Stimulated activated CD8-positive, alpha-beta memory T cell treated with anti-CD3 and anti-CD28 coated beads, Interleukin-12 subunit alpha, Interleukin-12 subunit beta, amount 100 ng/mL, for 24 hours (primary cell): ENCODE measurements around the gene FAM20C.

Source experiments
- DNase-seq: peaks from one replicate; pipeline ENCODE4 v3.0.0-alpha.2; 2020; ENCODE audit errors: extremely low read depth

The FAM20C gene

DNA sequence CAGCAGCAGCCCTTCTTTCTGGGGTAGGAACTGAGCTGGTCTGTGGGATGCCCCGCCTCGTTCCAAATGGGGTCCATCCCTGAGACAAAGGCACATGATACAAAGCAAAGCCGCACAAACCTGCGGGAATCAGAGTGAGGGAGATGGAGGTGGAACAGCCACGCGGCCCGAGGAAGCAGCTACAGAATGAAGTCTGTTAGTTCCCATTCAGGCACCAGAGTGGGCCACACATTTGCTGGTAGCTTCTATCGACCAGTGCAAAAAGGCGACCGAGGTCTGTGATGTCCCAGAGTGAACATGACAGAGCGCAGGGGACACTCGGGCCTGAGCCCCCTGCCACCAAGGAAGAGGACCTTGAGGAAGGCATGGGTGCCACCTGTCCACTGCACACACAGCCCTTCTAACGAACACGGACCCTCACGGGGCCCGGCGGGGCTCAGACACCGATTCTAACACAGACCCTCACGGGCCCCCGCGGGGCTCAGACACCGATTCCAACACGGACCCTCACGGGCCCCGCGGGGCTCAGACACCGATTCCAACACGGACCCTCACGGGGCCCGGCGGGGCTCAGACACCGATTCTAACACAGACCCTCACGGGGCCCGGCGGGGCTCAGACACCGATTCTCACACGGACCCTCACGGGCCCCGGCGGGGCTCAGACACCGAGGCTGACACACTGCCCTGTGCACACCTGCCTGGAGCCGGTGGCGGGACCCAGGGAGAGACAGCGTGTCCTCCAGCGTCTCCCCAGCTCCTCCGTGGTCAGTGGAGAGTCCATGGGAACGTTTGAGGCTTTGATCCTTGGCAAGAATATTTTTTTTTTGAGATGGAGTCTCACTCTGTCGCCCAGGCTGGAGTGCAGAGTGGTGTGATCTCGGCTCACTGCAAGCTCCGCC is 32.8 kb upstream of the FAM20C start:
- DNase-seq = no peak

DNA sequence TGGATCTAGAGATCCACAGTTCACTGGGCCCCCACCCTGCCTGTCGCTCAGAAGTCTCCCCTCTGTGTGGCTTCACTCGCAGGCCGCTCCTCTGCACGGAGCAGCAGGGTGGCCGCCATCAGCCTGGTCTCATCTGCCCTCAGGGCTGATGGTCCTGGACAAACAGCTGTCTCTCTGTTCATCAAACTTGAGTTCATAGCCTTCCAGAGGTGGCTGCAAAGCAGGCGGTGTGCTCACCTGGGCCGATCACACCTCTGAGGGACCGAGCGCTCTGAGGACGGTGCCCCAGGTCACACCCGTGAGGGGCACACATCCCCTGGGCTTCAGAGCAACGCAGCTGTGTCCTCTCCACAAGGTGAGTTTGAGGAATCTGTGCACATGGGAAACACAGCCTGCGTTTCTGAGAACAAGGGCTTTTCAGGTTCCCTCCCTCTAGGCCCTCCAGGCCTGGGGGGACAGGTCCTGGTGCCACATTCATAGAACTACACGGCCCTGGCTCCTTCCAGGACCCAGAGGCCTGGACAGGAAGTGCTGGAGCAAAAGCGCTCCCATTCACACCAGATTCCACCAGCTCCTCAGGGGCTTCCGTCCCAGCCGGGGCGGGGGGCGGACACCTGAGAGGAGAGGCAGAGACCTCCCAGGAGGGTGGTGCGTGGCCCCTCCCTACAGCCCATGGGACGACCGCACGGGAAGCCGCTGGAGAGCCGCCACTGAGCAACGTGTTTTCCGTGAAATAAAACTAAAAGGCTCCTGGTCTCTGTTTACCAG is 31.2 kb upstream of the FAM20C start:
- DNase-seq = no peak

DNA sequence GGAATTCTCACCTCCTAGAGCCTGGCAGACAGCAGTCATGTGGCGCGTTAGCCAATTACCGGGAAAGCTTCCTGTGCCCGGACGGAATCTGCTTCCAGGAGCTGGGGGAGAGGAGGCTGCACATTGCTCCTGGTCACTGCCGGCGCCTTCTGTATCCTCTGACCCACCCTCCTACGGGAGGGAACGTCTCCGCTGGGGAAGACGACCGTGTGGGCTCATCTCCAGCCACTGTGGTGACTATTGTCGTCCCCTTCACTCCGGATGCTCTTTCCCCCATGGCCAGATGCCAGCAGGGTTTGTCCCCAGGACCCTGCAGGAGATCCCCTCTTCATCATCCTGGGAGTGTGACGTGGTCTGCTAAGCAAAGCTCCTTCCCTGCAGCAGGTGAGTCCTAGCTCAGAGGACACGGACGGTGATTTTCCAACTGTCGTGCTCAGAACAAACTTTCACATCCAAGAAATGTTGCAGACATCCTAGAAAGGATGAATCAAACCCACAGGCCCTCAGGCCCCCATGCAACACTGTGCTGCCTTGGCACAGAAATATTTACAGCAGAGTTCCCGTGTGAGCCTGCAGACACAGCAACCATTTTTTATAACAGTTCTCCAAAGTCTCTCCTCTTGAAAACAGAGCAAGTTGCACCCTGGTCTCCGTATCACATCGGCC is 29.6 kb upstream of the FAM20C start:
- no peak for DNase-seq

DNA sequence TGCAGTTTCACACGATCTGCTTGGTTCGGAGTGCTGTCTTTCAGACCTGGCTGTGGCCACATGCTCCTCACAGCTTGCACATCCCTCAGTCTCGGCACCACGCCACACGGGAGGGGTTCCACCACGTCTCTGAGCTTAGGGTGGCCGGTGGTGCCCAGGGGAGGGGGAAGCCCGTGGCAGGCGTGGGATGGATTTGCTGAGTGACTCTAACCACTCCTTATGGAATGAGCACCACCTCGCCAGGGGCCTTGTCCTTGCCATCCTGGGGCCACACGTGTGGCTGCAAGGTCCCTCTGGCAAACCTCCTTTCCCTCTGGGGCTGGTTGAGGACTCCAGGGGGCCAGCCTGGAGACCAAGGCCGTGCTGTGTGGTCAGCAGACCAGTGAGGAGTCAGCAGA is 29.1 kb upstream of the FAM20C start:
- DNase-seq = no peak

DNA sequence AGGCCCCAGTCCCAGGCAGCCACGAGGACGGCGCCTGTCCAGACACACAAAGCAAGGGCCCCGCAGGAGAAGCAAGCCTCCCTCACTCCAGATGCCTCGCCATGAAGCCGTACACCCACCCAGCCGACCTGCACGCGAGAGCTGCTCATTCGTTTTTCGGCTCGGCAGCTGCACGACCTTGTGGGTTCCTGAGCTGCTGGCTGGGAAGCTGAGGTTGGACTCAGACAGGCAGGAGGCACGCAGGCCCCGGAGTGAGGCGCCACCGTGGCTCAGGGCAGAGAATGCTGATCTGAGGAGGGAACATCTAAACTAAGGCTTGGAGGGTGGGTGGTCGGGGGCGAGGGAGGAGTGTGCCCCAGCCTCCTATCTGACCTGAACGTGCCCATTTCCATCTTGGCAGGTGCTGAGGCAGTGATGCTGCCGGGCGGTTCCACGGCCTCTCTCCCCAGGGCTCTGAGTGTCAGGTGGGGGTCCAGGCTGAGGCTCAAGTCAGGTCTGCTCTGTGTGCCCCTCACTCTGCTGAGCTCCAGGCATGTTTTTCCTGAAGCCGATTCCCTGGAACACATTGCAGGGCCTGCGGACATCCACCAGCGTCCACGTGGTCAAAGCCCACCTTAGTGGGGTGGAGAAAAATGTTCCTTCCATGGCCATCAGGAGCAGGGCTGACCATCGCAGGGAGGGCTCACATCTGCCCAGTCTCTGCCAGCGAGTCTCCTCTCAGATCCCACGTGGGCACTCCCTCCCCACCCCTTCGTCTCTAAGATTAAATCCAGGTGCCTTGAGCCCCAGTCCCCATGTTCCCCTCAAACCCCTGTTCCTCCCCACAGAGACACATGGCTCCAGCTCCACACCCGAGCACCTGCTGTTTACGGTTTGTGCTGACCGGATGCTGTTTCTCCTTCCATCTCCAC is 28.1 kb upstream of the FAM20C start:
- DNase-seq = no peak

DNA sequence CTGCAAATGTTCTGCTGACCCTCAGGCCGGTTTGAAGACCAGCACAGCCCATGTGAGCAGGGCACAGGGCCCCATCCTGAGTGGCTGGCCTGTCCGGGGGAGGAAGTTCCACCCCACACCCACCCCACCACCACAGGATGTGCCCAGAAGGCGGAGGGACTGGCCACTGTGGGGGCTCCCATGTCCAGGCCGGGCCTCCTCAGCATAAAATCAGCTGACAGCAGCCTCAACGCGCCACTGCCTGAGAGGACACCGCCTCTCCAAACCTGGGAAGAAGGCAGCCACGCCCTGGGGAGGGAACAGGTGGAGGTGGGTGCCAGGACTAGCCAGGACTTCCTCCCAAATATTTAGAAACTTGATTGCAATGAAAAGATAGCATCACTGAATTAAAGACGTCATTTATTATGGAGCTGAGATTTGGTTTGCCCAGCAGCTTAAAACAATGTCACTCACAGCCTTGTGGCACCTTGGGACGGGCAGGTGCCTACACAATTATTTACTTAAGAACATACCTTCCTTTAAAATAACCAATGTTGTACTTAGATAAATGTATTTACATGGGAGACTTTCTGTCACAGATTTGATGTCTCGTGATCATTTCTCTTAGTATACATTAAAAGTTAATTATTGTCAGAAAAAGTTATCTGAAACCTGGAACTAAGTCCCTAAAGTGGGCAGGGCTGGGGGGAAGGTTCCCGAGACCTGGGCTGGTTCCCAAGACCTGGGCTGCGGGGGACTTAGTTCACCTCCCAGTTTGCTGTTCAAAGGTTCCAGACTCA is 27.3 kb upstream of the FAM20C start:
- no peak for DNase-seq

DNA sequence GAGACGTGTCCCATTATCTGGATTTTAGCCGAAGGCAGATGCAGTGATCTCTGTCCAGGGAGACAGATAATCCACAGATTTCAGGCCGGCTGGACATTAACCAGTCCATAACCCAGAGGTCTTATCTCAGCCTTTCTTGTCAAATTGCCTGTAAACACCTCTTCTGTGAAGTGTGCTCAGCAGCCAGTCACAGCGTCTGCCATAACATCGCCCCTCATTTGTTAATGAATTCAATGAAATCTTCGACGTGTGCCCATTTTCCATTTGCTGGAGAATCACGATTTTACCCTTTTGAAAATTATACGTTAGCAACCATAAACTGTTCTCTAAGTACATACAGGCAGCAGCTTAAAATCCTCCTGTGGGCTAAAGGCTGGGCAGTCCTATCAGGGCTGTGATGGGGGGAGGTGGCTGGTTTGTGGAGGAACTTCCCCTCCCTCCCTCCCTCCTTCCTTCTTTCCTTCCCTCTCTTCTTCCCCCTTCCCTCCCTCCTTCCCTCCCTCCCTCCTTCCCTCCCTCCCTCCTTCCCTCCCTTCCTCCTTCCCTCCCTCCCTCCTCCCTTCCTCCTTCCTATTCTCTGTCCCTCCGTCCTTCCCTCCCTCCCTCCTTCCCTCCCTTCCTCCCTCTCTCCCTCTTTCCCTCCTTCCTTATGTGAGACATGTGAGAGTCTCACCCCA is 26.6 kb upstream of the FAM20C start:
- no peak for DNase-seq

DNA sequence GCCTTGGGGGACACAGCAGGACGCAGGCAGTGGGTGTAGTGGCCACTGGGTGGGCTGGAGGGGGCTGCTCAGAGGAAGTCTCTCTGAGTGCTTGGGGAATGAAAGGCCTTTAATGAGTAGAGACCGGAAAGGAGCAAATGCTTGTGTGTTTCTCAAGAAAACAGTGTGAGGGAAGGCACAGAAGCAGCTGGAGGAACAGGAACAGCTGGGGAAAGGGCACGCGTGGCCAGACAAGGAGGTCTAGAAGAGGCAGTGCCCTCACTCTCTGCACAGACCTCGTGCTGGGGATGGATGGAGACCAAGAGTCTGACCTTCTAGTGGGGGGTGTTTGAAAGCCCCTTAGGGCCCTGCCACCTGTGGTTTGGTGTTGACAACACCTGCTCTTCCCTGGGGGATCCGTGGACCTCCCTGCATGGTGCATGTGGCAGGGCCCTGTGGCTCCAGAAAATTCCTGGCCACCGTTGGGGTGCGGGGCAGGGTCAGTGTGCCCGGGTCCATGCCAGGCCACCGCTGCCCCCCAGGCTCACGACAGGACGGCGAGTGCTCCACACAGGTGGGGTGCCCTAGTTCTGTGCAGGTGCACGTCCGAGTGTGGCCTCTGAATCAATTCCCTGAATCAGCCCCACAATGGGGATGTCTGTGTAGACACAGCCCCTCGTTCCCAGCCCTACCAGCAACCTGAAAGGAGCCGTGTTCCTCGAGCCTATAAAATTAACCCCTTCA is 25.9 kb upstream of the FAM20C start:
- no peak for DNase-seq

DNA sequence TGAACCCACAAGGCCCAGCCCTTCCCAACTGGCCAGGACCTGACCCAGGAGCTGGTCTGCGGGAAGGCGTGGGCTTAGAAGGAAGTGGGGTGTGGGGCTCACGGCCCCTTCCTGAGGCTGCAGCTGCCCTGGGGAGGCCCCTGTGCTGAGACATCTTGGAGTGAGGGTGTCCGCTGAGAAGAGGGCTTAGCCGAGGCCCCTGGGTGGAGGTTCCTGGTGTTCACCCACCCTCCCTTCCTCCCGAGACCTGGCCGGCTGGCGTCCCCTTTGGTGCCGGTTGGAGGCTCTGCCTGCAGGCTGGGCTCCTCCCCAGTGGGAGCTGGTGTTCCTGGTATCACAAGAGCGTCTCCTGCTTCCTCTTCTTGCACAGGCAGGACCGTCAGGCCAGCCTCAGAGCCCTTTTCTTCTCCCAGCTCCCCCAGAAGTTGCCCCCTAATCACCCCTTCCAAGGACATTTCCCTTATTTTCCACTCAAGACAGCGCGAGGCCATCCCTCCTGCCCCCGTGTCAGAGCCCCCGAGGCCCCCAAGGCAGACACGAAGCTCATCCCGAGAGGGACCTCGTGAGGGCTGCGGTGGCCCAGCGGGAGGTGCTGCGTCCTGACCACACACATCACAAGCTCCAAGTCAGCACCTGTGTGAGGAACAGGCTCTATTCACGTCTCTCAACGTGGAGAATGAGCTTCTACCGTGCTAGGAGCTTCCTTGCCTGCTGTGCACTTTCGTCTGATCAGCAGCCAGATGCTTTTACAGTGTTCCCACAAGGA is 25.1 kb upstream of the FAM20C start:
- no peak for DNase-seq

DNA sequence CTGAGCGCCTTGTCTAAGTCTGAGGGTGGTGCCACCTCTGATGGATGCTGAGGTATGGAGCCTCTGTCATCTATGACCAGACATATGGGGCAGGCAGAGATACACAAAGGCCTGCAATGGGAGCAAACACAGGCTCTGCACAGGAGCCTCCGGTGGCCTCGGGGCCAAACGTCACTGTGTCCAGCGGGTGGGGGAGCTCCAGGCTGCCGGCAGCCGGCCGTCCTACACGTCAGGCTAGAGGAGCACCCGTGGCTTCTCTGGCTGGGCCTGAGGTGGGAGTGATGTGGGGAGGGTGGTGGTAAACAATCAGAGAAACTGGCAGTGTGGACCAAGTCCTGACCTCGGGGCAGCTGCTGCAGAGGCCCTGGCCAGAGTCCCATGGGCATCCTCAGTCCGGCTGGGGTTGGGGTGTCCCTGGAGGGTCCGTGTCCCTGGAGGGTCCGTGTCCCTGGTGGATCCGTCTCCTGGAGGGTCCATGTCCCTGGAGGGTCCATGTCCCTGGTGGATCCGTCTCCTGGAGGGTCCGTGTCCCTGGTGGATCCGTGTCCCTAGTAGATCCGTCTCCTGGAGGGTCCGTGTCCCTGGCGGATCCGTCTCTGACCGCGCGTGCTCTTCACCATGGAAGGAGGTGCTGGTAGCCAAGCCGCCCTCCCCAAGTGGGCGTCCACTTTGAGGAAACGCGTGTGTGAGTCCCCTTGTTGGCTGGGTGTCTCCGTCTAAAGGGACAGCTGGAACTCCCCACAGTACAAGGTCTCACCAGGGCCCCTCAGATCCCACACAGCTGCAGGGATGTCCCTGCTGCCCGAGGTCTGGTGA is 24.2 kb upstream of the FAM20C start:
- DNase-seq = no peak

DNA sequence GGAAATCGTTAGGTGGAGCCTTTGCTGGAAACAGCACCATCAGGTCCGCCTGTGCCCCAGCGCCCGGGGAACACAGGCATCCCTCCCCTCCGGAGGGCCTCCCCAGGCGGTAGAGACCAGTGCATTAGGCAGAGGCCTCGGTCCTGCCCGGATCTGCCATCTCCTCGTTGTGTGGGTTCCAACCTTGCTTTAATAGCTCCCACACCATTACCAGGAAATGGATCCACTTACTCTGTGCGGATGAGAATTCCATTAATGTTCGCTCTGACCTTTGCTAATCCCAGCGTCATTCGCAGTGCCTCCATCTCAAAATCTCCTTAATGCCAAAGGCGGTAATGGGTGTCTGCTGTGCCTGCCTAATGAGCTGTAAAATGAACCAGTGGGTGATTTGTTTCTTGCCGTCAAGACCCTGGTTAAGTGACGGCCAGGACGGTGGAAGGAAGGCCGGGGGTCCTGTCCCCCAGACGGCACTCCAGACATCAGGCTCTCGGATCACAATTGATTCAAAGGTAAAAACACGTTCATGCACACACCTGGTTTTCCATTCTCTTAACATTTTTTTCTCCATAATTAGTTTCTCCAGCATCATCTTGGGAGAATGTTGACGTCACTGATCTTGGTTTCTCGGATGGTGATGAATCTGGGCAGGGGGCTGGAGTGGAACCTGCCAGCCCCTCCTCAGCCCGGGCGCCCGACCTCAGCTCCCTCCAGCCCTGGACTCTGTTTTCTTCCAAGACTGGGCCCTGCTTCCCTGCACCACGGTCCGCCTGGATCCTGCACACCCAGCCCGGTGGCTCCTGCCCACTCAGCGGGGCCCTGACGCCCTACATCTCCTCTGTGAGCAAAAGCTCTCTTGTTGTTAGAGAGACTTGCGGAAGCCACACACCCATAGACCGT is 22.8 kb upstream of the FAM20C start:
- no peak for DNase-seq

DNA sequence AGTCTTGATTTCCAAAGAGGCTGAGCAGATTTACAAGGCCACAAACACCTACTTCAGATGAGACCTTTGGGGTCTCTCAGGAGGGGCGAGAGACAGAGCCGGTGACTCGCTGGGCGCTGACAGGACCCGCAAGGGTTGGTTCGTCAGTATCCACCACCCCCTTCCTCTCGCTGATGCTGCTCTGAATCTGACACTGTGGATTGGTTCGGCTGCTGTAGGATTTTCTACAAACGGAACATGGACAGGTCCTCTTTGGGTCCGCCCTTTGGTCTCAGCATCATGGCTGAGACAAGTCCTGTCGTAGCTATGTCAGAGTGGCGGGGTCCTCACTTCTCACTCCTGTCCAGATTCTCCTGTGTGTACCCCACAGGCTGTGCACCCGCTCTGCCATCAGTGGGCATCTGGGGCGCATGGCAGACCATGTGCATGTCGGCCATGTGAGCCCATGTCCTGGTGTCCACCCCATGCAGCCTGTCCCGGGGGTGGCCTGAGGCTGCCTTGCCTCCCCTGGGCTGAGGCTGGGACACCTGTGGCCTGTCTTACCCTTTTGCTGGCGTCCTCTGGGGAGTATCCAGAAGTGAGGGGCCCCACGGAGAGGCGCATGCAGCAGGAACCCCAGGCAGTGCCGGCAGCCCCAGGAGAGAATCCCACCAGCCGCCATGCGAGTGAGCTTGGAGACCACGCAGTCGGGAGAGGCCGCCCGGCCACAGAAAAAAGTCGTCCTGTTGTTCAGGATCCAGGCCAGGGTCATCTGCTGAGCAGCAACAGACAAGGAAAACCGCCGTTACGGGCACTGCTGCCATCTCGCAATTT is 21.6 kb upstream of the FAM20C start:
- no peak for DNase-seq

DNA sequence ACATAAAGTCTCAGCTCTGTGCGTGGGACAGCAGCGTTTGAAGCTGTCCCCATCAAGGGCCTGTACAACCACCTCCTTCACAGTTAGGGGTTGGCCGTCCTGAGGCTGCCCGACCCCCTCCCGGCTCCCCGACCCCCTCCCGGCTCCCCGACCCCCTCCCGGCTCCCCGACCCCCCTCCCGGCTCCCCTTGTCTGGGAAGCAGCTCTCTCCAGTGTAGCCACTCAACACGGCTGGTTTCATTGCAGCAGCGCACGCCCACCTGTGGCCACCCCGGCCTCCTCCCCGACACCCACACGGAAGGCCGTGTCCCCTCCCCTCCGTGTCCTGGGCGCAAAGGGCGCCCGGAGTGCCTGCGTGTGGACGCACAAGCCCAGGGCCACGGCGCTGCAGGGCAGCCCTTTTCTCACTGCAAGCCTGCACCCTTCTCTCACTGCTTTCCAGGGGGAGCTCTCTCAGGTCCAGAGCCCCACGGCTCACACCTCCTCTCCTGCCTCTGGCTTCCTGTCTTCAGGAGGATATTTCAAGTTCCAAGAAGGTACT is 20.9 kb upstream of the FAM20C start:
- no peak for DNase-seq

DNA sequence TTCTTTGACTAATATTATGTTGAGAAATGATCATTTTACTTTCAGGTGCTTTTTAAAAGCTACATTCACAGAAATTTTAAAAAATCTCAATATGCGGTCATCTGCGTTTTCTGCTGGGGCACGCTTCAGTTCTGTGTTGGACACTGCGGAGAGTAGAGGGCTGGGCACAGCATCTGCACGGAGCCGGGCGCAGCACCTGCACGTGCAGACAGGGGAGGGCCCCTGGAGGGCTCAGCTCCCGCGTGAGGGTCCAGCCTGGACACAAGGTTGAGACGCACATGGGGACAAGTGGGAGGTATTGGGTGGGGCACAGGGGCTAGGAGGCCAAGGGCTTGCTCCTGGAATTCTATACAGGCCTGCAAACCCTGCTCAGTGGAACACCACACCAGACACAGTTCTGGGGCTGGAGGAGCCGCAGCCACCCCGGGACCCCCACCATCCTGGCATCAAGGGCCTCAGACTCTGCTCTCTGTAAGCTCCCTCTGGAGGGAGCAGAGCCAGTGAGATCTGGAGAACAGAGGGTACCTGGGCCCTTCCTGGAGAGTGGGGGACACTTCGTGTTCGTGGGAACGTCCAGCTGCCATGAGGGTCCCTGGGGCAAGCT is 20.4 kb upstream of the FAM20C start:
- DNase-seq = no peak

DNA sequence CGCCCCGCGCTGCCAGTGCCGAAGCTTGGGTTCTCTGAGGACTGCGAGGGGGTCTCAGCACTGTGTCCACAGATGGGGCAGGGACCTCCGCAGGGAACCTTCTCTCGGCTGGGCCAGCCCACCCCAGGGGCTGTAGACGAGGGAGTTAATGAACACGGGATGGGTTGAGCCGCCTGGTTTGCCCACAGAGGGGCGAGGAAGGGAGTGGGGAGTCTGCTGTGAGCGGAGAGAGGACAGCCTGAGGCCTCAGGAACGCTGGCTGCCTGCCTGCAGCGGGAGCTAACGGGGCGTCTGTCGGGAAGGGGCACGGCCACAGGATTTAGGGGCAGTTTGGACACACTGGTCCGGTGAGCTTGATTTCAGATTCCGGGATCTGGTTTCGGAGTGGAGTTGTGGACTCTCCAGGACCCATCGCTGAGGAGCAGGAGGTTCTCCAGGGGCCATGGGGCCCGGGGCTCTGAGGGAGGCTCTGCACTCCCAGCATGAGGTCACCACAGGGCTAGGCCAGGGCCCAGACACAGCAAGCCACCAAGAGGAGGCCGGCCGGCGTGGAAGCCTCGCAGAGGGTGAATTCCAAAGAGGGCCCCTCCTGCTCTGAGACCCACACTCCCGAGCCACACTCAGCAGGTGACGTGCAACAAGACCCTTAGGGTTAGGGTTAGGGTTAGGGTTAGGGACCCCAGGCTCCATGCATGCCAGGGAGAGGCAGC is 19.0 kb upstream of the FAM20C start:
- DNase-seq = no peak
